Suprapubic skin (tissue), 4 donors: ENCODE data around the gene NDUFA13.

Experiments used
- CTCF ChIP-seq, 2 donors: fragments of 200-600 bp in 1 of 2; fragments of 450-650 bp in 1 of 2; sonication (generic) in 1 of 2; IDR thresholded peaks; one replicate each; pipeline ENCODE4 v1.5.1; 2016 to 2019; ENCODE audit warnings: antibody characterized with exemption in 2 of 2, mild to moderate bottlenecking in 1 of 2, moderate library complexity in 1 of 2
- EP300 ChIP-seq: sonication (generic); formaldehyde crosslinking; IDR thresholded peaks from one replicate; pipeline ENCODE4 v1.6.1; 2017; ENCODE audit warnings: antibody characterized with exemption
- POLR2A ChIP-seq, 2 donors: fragments of 450-650 bp; IDR thresholded peaks; one replicate each; pipeline ENCODE4 v1.6.1; 2017; ENCODE audit warnings: antibody characterized with exemption in 2 of 2, mild to moderate bottlenecking in 2 of 2, moderate library complexity in 2 of 2
- POLR2AphosphoS5 ChIP-seq, 3 donors: sonication (generic); formaldehyde crosslinking; IDR thresholded peaks; one replicate each; pipeline ENCODE4 v1.6.1; 2017; ENCODE audit warnings: antibody characterized with exemption in 3 of 3

GRCh38 chr19:19468424-19469050 is 47.5 kb upstream of the NDUFA13 start:
- TF ChIP-seq POLR2A (IDR thresholded peaks at IDR 0.05) (no peak), POLR2AphosphoS5 (IDR thresholded peaks at IDR 0.05) (no peak), CTCF (IDR thresholded peaks at IDR 0.05) (no peak), EP300 (no peak)
